Chondrocyte (in vitro differentiated cells): Measurements from ENCODE around the gene SNU13. TPM values are rescaled to one million over a fixed set of nuclear protein-coding genes. Genes with fewer than 3 reads are reported as not detected.
A peak's percentile ranks its signal among the peaks of the same experiment; 100 is the strongest.
"Not testable (repeated sequence)": the region's sequence is repeated elsewhere in the genome, so short reads cannot be mapped to it uniquely, and the experiment has no call there.

Source experiments
- DNase-seq: peaks from one replicate; pipeline ENCODE4 v3.0.0; 2021; ENCODE audit warnings: mixed read lengths, low spot score
- H3K27ac Mint-ChIP-seq: one replicate; pipeline ENCODE4 v1.8.0; 2021; ENCODE audit warnings: mild to moderate bottlenecking, moderate library complexity, mixed read lengths; ENCODE audit not compliant: unreplicated experiment
- H3K27me3 Mint-ChIP-seq: 2 replicates; pipeline ENCODE4 v1.8.0; 2021; ENCODE audit warnings: low read depth, mixed read lengths
- H3K36me3 Mint-ChIP-seq: 2 replicates; pipeline ENCODE4 v1.8.0; 2021; ENCODE audit warnings: low read depth, mixed read lengths
- H3K4me1 Mint-ChIP-seq: 2 replicates; pipeline ENCODE4 v1.8.0; 2021; ENCODE audit warnings: low read depth, mild to moderate bottlenecking, mixed read lengths
- H3K4me3 Mint-ChIP-seq: one replicate; pipeline ENCODE4 v1.8.0; 2021; ENCODE audit warnings: mild to moderate bottlenecking, moderate library complexity, mixed read lengths; ENCODE audit not compliant: unreplicated experiment
- H3K9me3 Mint-ChIP-seq: 2 replicates; pipeline ENCODE4 v1.8.0; 2021; ENCODE audit warnings: low read depth, mixed read lengths
- CTCF ChIP-seq: fragments of 200-600 bp; sonication (generic); IDR thresholded peaks from 2 replicates; pipeline ENCODE4 v1.5.0; 2021; ENCODE audit warnings: antibody characterized with exemption, mild to moderate bottlenecking, moderate library complexity
- total RNA-seq: library from RNA; stranded (reverse); gene quantifications from 3 replicates; pipeline ENCODE4 v1.2.1, GENCODE V29; 2021

SNU13 gene
- total RNA-seq, 1 donor from 2014 or later: 88.8 TPM

DNA sequence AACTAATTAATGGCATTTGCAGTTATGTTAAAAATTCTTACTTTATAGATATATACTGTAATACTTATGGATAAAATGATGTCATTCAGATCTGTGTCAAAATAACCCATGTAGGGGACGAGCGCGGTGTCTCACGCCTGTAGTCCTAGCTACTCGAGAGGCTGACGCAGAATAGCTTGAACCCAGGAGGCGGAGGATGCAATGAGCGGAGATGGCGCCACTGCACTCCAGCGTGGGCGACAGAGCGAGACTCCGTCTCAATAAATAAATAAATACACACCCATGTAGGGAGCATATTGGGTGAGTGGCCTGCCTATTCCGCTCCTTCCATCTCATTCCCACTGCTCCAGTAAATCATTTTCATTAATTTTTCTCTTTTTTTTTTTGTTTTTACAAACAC lies 7.1 kb downstream of the SNU13 start:
- H3K4me1 Mint-ChIP-seq: peaks cover 17% of the 10 kb centered on the region
- no peak for DNase-seq
- H3K4me3 Mint-ChIP-seq: peak overlapping the region; percentile 93
- H3K36me3 Mint-ChIP-seq: peaks cover 14% of the 10 kb centered on the region
- H3K9me3 Mint-ChIP-seq: no peaks in the 10 kb centered on the region
- H3K27ac Mint-ChIP-seq: peak overlapping the region; percentile 95
- no peaks in the 10 kb centered on the region for H3K27me3 Mint-ChIP-seq
- TF ChIP-seq CTCF: no peak

DNA sequence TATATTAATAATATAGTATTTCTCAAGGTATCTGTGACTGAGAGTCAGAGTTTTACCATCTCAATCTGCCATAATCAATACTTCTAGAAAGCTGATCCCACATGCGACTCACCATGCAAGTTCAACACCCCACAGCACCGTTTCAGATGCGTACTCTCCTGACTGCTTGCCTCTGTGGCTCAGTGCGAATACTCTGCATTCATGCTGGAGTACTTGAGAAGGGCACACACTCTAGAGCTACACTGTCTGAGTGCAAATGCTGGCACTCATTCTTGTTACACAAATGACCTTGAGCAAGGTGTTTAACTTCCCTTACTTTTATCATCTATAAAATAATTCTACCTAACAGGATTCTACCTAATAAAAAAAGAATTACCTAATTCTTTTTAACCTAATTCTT lies 12.5 kb downstream of the SNU13 start:
- H3K27ac Mint-ChIP-seq: no peak overlapping the region
- H3K4me3 Mint-ChIP-seq: no peak overlapping the region
- H3K4me1 Mint-ChIP-seq: peaks cover 3% of the 10 kb centered on the region
- H3K36me3 Mint-ChIP-seq: peaks cover 23% of the 10 kb centered on the region
- no peak for TF ChIP-seq CTCF
- no peaks in the 10 kb centered on the region for H3K27me3 Mint-ChIP-seq
- no peaks in the 10 kb centered on the region for H3K9me3 Mint-ChIP-seq
- DNase-seq: no peak

DNA sequence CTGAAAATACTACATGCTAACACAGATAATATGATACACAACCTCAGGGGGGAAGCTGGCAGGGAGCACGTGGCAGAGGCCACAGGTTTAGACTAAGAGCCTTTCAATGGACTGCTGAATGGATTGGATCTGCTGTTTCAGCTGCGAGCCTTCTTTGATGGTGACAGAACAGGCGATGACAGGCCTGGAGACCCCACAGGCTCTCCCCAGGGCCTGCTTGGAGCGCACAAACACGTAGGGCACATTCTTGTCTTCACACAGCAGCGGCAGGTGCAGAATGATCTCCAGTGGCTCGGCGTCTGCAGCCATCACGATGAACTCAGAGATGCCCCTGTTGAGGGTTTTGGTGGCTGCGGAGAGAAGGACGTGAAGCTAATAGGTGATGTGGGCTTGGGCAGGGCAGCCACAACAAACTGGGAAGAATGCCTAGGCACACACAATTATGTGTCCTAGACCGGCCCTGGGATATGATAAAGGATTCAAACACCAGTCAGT lies 13.8 kb downstream of the SNU13 start:
- H3K27ac Mint-ChIP-seq: no peak overlapping the region
- no peak for TF ChIP-seq CTCF
- H3K4me3 Mint-ChIP-seq: no peak overlapping the region

DNA sequence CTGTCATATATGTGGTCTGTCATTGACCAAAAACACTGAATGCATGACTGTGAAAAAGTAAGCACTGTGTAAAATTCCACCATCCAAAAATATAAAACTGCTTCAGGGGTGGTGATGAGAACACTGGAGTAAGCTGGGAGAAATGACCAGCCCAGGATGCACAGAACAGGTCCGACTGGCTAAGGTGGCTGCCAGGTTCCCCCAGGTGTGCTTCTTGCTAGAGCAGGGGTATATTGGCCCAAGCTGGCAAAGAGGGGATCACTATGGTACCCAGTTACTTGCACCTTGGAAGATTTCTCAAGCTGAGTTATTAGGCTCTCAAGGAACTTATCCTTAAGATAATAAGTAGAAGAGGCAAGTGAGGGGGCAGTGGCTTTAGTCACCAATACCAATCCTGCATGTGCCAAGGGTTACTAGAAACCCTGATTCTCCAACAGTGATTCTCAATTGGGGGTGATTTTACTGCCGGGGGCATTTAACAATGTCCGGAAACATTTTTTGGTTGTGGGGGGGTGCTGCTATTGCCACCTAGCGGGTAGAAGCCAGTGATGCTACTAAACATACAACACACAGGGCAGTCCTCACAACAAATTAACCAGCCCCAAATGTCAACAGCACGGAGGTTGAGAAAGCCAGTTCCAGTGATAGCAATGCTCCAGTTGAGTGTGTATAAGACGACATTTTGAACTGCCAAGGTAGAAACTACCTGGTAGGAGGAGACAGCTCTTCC lies 15.7 kb downstream of the SNU13 start:
- TF ChIP-seq CTCF: peak; percentile 41
- Mint-ChIP-seq H3K36me3 (peaks cover 13% of the 10 kb centered on the region), H3K27me3 (no peaks in the 10 kb centered on the region), H3K4me3 (no peak overlapping the region), H3K27ac (no peak overlapping the region), H3K4me1 (peaks cover 10% of the 10 kb centered on the region), H3K9me3 (no peaks in the 10 kb centered on the region)
- no peak for DNase-seq

More for the DNA sequence above, 13.8 kb downstream of the SNU13 start:
- DNase-seq: no peak
- H3K9me3 Mint-ChIP-seq: no peaks in the 10 kb centered on the region
- peaks cover 4% of the 10 kb centered on the region for H3K4me1 Mint-ChIP-seq
- H3K36me3 Mint-ChIP-seq: peaks cover 18% of the 10 kb centered on the region
- no peaks in the 10 kb centered on the region for H3K27me3 Mint-ChIP-seq

GRCh38 chr22:41672096-41672495 lies 16.6 kb downstream of the SNU13 start:
- H3K36me3 Mint-ChIP-seq, H3K9me3 Mint-ChIP-seq: not testable (repeated sequence)
- peaks cover 17% of the 10 kb centered on the region for H3K4me1 Mint-ChIP-seq

More at GRCh38 chr22:41672096-41672495, 16.6 kb downstream of the SNU13 start:
- not testable (repeated sequence) for H3K27me3 Mint-ChIP-seq, H3K4me3 Mint-ChIP-seq, DNase-seq
- peak overlapping the region; percentile 36 for H3K27ac Mint-ChIP-seq
